ENCODE data around the gene FAM25A.

Gene FAM25A

GRCh38 chr10:87066178-87066577, 46.1 kb downstream of the FAM25A start:
- DNase-seq, result no peak

DNA sequence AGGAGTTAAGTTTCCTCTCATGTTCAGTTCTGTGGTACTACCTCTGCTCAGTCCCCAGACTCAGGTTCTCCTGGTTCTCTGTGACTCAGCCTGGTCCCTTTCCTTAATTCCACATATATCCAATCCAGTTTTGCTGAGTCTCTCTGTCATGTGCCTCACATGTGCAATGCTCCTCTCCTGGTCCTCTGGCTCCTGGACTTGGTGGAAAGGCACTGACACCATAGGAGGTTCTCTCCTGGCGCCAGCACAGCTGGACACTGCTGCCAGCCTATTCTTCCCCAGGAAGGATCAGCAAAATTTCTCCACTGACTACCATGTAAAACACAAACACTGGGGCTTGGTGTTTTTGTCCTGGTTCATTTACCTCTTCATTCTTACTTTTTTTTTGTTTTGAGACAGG, 46.8 kb downstream of the FAM25A start:
- no peak for DNase-seq

- no peak for DNase-seq
Measured at GRCh38 chr10:87068281-87068680, 48.2 kb downstream of the FAM25A start.

DNA sequence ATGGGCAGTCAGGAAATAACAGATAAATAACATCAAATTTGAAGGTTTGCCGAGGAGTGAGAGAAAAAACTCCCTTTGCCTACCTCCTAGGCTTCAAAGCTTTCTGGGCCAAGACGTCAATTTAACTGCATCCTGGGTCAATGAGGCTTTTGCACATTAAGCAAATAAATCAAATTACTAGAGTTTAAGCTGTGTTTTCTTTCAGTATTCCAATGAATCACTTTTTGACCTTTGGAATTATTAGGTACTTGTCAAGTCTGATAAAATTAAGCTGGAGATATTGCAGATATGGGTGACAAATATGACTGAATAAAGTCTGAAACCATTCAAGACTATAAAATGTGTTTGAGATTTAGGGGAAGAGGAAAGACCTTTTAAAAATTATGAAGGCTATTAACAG, 52.4 kb downstream of the FAM25A start:
- no peak for DNase-seq

All from retina (tissue), 1 donor.